HG03196 (cell line): ENCODE measurements around the gene ANP32E.
"Not testable (repeated sequence)": the region's sequence is repeated elsewhere in the genome, so short reads cannot be mapped to it uniquely, and the experiment has no call there.

ENCODE experiments used
- ATAC-seq: cut with Tn5 transposase; IDR thresholded peaks from one replicate; pipeline ENCODE4 v1.9.1; 2021; ENCODE audit not compliant: unreplicated experiment

Gene ANP32E

GRCh38 chr1:150214099-150214756 lies 21.7 kb downstream of the ANP32E start:
- ATAC-seq = not testable (repeated sequence)

GRCh38 chr1:150213170-150214098 lies 22.5 kb downstream of the ANP32E start:
- peak; percentile 95 for ATAC-seq

- ATAC-seq = no peak
Observed at GRCh38 chr1:150212070-150212469, 23.8 kb downstream of the ANP32E start.

GRCh38 chr1:150210706-150211105 lies 25.2 kb downstream of the ANP32E start:
- no peak for ATAC-seq

- ATAC-seq = no peak
Observed at GRCh38 chr1:150210091-150210490, 25.8 kb downstream of the ANP32E start.

- ATAC-seq = not testable (repeated sequence)
Observed at GRCh38 chr1:150208460-150208859, 27.5 kb downstream of the ANP32E start.

- ATAC-seq = no peak
Observed at GRCh38 chr1:150207281-150207971, 28.5 kb downstream of the ANP32E start.

GRCh38 chr1:150196417-150196816 lies 39.5 kb downstream of the ANP32E start:
- ATAC-seq = no peak

GRCh38 chr1:150194381-150195031 lies 41.4 kb downstream of the ANP32E start:
- ATAC-seq = no peak

GRCh38 chr1:150192012-150192411 lies 43.9 kb downstream of the ANP32E start:
- ATAC-seq = no peak

- ATAC-seq = no peak
Observed at GRCh38 chr1:150187560-150187931, 48.4 kb downstream of the ANP32E start.

- ATAC-seq = no peak
Observed at GRCh38 chr1:150186789-150187559, 48.9 kb downstream of the ANP32E start.

GRCh38 chr1:150186438-150186788 lies 49.5 kb downstream of the ANP32E start:
- not testable (repeated sequence) for ATAC-seq

- ATAC-seq = no peak
Observed at GRCh38 chr1:150185481-150185880, 50.4 kb downstream of the ANP32E start.

- ATAC-seq = no peak
Observed at GRCh38 chr1:150183061-150183460, 52.9 kb downstream of the ANP32E start.

GRCh38 chr1:150182247-150182646 lies 53.7 kb downstream of the ANP32E start:
- no peak for ATAC-seq

GRCh38 chr1:150180474-150180873 lies 55.4 kb downstream of the ANP32E start:
- ATAC-seq = no peak

GRCh38 chr1:150179867-150180266 lies 56.0 kb downstream of the ANP32E start:
- ATAC-seq = no peak

- no peak for ATAC-seq
Observed at GRCh38 chr1:150178548-150178947, 57.4 kb downstream of the ANP32E start.

GRCh38 chr1:150176593-150176992 lies 59.3 kb downstream of the ANP32E start:
- no peak for ATAC-seq
